ENCODE results near the gene PPP2R2C. TPM values are rescaled to one million over a fixed set of nuclear protein-coding genes. Genes with fewer than 3 reads are reported as not detected.

The PPP2R2C gene
- total RNA-seq, 1 experiment from 2014 or later: 26.7 TPM

DNA sequence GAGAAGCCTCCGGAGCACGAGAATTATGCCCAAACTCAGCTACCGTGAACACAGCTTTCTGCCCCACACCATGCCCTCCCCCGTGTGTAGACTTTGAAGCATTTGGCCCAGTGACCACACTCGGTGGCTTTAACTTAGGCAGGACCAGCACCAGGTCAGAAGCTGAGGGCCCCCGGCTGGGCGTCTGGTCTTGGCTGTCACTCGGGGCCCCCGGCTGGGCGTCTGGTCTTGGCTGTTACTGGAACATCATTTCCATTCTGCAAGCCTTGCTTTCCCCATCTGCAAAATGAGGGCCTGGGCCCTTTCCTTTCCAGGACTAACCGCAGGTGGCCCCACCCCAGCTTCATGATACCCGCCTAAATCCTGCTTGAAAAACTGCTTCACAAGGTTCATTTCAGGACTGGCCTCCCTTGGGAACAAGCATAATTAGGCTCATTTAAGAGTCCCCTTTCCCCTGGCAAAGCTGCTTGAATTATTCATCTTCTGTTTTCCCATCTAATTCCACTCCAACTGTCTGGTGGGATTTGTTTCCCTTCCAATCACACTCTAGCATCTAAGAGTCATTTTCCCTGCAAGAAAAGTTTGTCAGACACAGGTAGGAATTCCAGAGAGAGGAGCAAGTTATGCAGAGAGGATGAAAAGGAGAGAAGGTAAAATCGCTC is 120.3 kb downstream of the PPP2R2C start:
- intact Hi-C loops (cut with micrococcal nuclease; ENCODE audit: unreplicated experiment) (no loop called here), in situ Hi-C loops (cut with HindIII; ENCODE audit: low pct_unique_long_range_greater_than_20kb, low sequenced_read_pairs) (no loop called here)
- no peaks in the 10 kb centered on the region for H3K27me3 ChIP-seq (ENCODE audit: control insufficient read depth, insufficient read depth, low read length)
- ATAC-seq (no peak), DNase-seq (ENCODE audit: low read depth, low spot score) (no peak)
- CTCF ChIA-PET: no interaction called here
- TF ChIP-seq SIN3A (IDR thresholded peaks at IDR 0.05; ENCODE audit: borderline replicate concordance, insufficient read depth, low read depth, low read length) (no peak), TCF7L2 (IDR thresholded peaks at IDR 0.05; ENCODE audit: low read depth, low read length) (no peak), POLR2AphosphoS5 (IDR thresholded peaks at IDR 0.05; ENCODE audit: low read depth, low read length) (no peak), REST (IDR thresholded peaks at IDR 0.05; ENCODE audit: insufficient read depth in 1 of 2, low read depth in 2 of 2, low read length in 1 of 2) (no peak)
- TF ChIP-seq, protein P1, sequence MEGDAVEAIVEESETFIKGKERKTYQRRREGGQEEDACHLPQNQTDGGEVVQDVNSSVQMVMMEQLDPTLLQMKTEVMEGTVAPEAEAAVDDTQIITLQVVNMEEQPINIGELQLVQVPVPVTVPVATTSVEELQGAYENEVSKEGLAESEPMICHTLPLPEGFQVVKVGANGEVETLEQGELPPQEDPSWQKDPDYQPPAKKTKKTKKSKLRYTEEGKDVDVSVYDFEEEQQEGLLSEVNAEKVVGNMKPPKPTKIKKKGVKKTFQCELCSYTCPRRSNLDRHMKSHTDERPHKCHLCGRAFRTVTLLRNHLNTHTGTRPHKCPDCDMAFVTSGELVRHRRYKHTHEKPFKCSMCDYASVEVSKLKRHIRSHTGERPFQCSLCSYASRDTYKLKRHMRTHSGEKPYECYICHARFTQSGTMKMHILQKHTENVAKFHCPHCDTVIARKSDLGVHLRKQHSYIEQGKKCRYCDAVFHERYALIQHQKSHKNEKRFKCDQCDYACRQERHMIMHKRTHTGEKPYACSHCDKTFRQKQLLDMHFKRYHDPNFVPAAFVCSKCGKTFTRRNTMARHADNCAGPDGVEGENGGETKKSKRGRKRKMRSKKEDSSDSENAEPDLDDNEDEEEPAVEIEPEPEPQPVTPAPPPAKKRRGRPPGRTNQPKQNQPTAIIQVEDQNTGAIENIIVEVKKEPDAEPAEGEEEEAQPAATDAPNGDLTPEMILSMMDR (IDR thresholded peaks at IDR 0.05): no peak
- H3K27ac ChIP-seq (ENCODE audit: low read length): no peak overlapping the region
- no TSS peak for BruUV-seq (replicated peaks)
- H3K36me3 ChIP-seq (ENCODE audit: control insufficient read depth, insufficient read depth, low read length): no peaks in the 10 kb centered on the region
- no peaks in the 10 kb centered on the region for H3K4me1 ChIP-seq (ENCODE audit: control insufficient read depth, insufficient read depth, low read length)
- no peak overlapping the region for H3K4me3 ChIP-seq (ENCODE audit: low read depth in 2 of 2, low read length in 2 of 2)
- H3K9me3 ChIP-seq (ENCODE audit: control insufficient read depth, insufficient read depth, low read depth, low read length): no peaks in the 10 kb centered on the region
- POLR2A ChIA-PET: no interaction called here

DNA sequence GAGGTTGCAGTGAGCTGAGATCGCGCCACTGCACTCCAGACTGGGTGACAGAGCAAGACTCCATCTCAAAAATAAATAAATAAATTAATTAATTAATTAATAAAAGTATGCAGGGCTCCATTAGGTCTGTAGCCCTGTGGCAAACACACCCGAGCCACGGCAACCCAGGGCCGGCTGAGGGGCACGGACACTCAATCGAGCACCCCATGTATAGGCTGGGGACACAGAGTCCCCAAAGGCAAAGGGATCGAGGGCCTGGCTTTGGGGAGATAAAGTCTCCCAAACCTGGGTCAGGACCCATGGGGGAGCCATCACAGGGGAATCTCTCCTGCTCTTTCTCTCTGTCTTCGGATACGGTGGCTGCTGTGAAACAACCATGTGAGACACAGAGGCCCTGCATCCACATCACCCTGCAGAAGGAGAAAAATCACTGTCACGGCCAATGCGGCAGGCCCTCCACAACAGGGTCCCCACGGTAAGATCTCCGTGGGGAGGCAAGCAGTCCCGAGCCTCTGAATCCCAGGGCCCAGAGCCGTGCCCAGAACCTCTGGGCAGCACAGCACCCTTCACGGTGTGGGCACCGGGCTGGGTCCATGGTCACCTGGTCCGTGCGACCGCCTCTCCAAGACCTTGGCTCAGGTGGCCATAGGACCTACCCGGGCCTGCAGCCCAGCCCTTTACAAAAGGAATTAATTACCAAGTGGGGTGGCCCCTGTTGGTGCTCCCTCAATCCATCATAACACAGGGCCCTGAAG is 121.0 kb downstream of the PPP2R2C start:
- in situ Hi-C loops (cut with HindIII; ENCODE audit: low pct_unique_long_range_greater_than_20kb, low sequenced_read_pairs) (no loop called here), intact Hi-C loops (cut with micrococcal nuclease; ENCODE audit: unreplicated experiment) (no loop called here)
- Histone ChIP-seq H3K4me3 (ENCODE audit: low read depth in 2 of 2, low read length in 2 of 2) (no peak overlapping the region), H3K27me3 (ENCODE audit: control insufficient read depth, insufficient read depth, low read length) (no peaks in the 10 kb centered on the region), H3K36me3 (ENCODE audit: control insufficient read depth, insufficient read depth, low read length) (no peaks in the 10 kb centered on the region), H3K27ac (ENCODE audit: low read length) (no peak overlapping the region), H3K9me3 (ENCODE audit: control insufficient read depth, insufficient read depth, low read depth, low read length) (no peaks in the 10 kb centered on the region), H3K4me1 (ENCODE audit: control insufficient read depth, insufficient read depth, low read length) (no peaks in the 10 kb centered on the region)
- TF ChIP-seq TCF7L2 (IDR thresholded peaks at IDR 0.05; ENCODE audit: low read depth, low read length) (no peak), REST (IDR thresholded peaks at IDR 0.05; ENCODE audit: insufficient read depth in 1 of 2, low read depth in 2 of 2, low read length in 1 of 2) (no peak), SIN3A (IDR thresholded peaks at IDR 0.05; ENCODE audit: borderline replicate concordance, insufficient read depth, low read depth, low read length) (no peak), POLR2AphosphoS5 (IDR thresholded peaks at IDR 0.05; ENCODE audit: low read depth, low read length) (no peak)
- TF ChIP-seq, protein P1 (IDR thresholded peaks at IDR 0.05): no peak
- CTCF ChIA-PET: no interaction called here
- no TSS peak for BruUV-seq (replicated peaks)
- POLR2A ChIA-PET: no interaction called here
- ATAC-seq (no peak), DNase-seq (ENCODE audit: low read depth, low spot score) (no peak)
